ENCODE data around the gene CLCN2. TPM values are rescaled to one million over a fixed set of nuclear protein-coding genes. Genes with fewer than 3 reads are reported as not detected.

Gene CLCN2
- total and polyA plus RNA-seq, 2 of the 8 experiments (the other 6 are each of a cell fraction or from before 2014, with no cell fraction given) = 13.7 to 16.1 TPM

GRCh38 chr3:184395320-184395660 lies 33.9 kb upstream of the CLCN2 start:
- Histone ChIP-seq H2AFZ (ENCODE audit: low read length) (0 out of 2 replicates have a peak overlapping the region, but pooled peaks have one; percentile 34), H3K4ac (replicated peaks; ENCODE audit: insufficient read length, low read depth, low read length) (no peak overlapping the region), H3K36me3 (ENCODE audit: control insufficient read depth in 2 of 4, insufficient read depth in 4 of 4, low read length in 3 of 4) (no peaks in the 10 kb centered on the region), H2BK20ac (ENCODE audit: low read length) (no peak overlapping the region), H2BK120ac (replicated peaks; ENCODE audit: low read depth, low read length) (no peak overlapping the region), H4K91ac (replicated peaks; ENCODE audit: insufficient read length, low read length) (no peak overlapping the region), H3K23me2 (ENCODE audit: low read depth, low read length) (no peaks in the 10 kb centered on the region), H2BK5ac (ENCODE audit: low read depth, low read length) (no peak overlapping the region), H2BK15ac (ENCODE audit: low read length) (no peak overlapping the region), H3K14ac (ENCODE audit: insufficient read length) (no peak overlapping the region), H2BK12ac (ENCODE audit: low read depth, low read length) (no peak overlapping the region), H3K9ac (replicated peaks in 1 of 4; ENCODE audit: extremely low read depth in 1 of 4, low read depth in 3 of 4, low read length in 3 of 4) (no peak overlapping the region), H3K56ac (replicated peaks; ENCODE audit: insufficient read length, low read depth, low read length) (no peak overlapping the region), H3K27me3 (replicated peaks in 1 of 4; ENCODE audit: control insufficient read depth in 3 of 4, extremely low read depth in 1 of 4, insufficient read depth in 3 of 4, low read length in 3 of 4) (no peaks in the 10 kb centered on the region), H3K79me2 (ENCODE audit: control insufficient read depth in 1 of 2, insufficient read depth in 2 of 2, low read length in 2 of 2) (no peaks in the 10 kb centered on the region), H3K23ac (ENCODE audit: insufficient read length) (no peak overlapping the region), H3K4me3 (ENCODE audit: extremely low read depth in 1 of 4, insufficient read depth in 2 of 4, low read depth in 3 of 4, low read length in 4 of 4) (no peak overlapping the region), H3K4me2 (ENCODE audit: insufficient read depth in 1 of 2, low read depth in 2 of 2, low read length in 2 of 2) (no peak overlapping the region), H4K5ac (ENCODE audit: insufficient read length, low read depth, low read length) (no peak overlapping the region), H3K79me1 (ENCODE audit: low read depth, low read length) (no peaks in the 10 kb centered on the region), H3K9me3 (ENCODE audit: insufficient read depth in 2 of 2, low read depth in 1 of 2, low read length in 1 of 2) (no peaks in the 10 kb centered on the region), H2AK5ac (ENCODE audit: low read depth, low read length) (no peak overlapping the region), H4K8ac (ENCODE audit: extremely low read depth, insufficient read depth, low read length) (peak overlapping the region; percentile 25; the same call in 1 of the 2 replicates), H3K4me1 (replicated peaks in 1 of 4; ENCODE audit: control insufficient read depth in 3 of 4, insufficient read depth in 4 of 4, low read length in 3 of 4) (peaks cover 0 to 2% (median 0%) of the 10 kb centered on the region in 4 experiments; a peak in 1 of 7 replicates), H4K20me1 (replicated peaks in 1 of 2; ENCODE audit: control insufficient read depth in 1 of 2, insufficient read depth in 2 of 2, low read length in 2 of 2) (no peaks in the 10 kb centered on the region), H3K27ac (ENCODE audit: low read depth, low read length) (no peak overlapping the region), H3K18ac (ENCODE audit: extremely low read depth, low read length) (no peak overlapping the region)
- CTCF ChIA-PET (ENCODE audit: partially characterized antibody) = interaction anchor here (1.0 to 1.5 kb wide), 2 partner anchors 23 to 25 kb away, joined by 3 to 4 read pairs; no protein-coding TSS in a partner anchor
- POLR2A ChIA-PET (ENCODE audit: partially characterized antibody) = no interaction called here
- FAIRE-seq = no peak
- TF ChIP-seq KDM4A (IDR thresholded peaks at IDR 0.05; ENCODE audit: low read depth, low read length, severe bottlenecking) = no peak
- no peak for TF ChIP-seq CBX8 (IDR thresholded peaks at IDR 0.05; ENCODE audit: borderline replicate concordance, low read depth, low read length)
- TF ChIP-seq MAFK (IDR thresholded peaks at IDR 0.05; ENCODE audit: low read depth, low read length) = no peak
- no peak for DNase-seq (ENCODE audit: low read depth in 1 of 2, low spot score in 2 of 2)
- WGBS, 2 experiments (ENCODE audit: extremely low coverage in 1 of 2, insufficient coverage in 1 of 2, insufficient read length in 1 of 2, insufficient replicate concordance in 2 of 2, low coverage in 1 of 2, low lambda C conversion rate in 2 of 2, missing lambda C conversion rate in 1 of 2) = 84% methylated on average over 5 of the region's 5 CpGs; no CpG with 5 or more reads in 1 of the 2 experiments
